HEK293 (cell line): ENCODE data around the gene NANOGP8.

Source experiments
- CTCF ChIA-PET: fragments of 350-600 bp; formaldehyde crosslinking; extraction: SDS; loops from one replicate; lab custom pipeline; 2021; ENCODE audit warnings: antibody characterized with exemption; lab: Yijun Ruan, JAX
- POLR2A ChIA-PET: fragments of 300-600 bp; formaldehyde crosslinking; extraction: SDS; loops from one replicate; lab custom pipeline; 2020; ENCODE audit warnings: antibody characterized with exemption, inconsistent platforms; lab: Yijun Ruan, JAX
- H3K27ac ChIP-seq: fragments of 200-500 bp; sonication (Bioruptor generic); 2 replicates; pipeline ENCODE4 v1.5.1; 2014; ENCODE audit warnings: low read depth, low read length, control low read depth, inconsistent platforms; ENCODE audit errors: extremely low read depth
- H3K36me3 ChIP-seq, 2 experiments: fragments of 200-500 bp in 1 of 2; sonication (Bioruptor generic) in 1 of 2; 1 replicate in 1 of 2; 2 replicates in 1 of 2; pipeline ENCODE4 v1.5.1; 2014 to 2017; ENCODE audit warnings: inconsistent platforms in 2 of 2, low read length in 2 of 2; ENCODE audit not compliant: control insufficient read depth in 2 of 2, insufficient read depth in 1 of 2
- H3K4me1 ChIP-seq: fragments of 200-500 bp; sonication (Bioruptor generic); 2 replicates; pipeline ENCODE4 v1.5.1; 2014; ENCODE audit warnings: mild to moderate bottlenecking, low read length, inconsistent platforms; ENCODE audit not compliant: control insufficient read depth, insufficient read depth
- H3K4me3 ChIP-seq: 2 replicates; pipeline ENCODE4 v1.5.1; 2011; ENCODE audit warnings: low read depth, mild to moderate bottlenecking, control low read depth, low read length, moderate library complexity
- H3K9me3 ChIP-seq: fragments of 200-500 bp; sonication (Bioruptor generic); 2 replicates; pipeline ENCODE4 v1.5.1; 2014; ENCODE audit warnings: low read depth, low read length, inconsistent platforms; ENCODE audit not compliant: control insufficient read depth, insufficient read depth
- BCL11B ChIP-seq: fragments of 450-650 bp; formaldehyde crosslinking; IDR thresholded peaks from 2 replicates; pipeline ENCODE4 v1.5.1; 2016; ENCODE audit warnings: low read depth, missing biosample characterization, missing genetic modification characterization
- KLF9 ChIP-seq: fragments of 450-650 bp; formaldehyde crosslinking; IDR thresholded peaks from 2 replicates; pipeline ENCODE4 v1.5.1; 2016; ENCODE audit warnings: missing biosample characterization, missing genetic modification characterization, low read depth
- PRDM4 ChIP-seq: fragments of 450-650 bp; formaldehyde crosslinking; IDR thresholded peaks from 2 replicates; pipeline ENCODE4 v1.5.1; 2017; ENCODE audit warnings: missing biosample characterization, missing genetic modification characterization
- PRDM6 ChIP-seq: fragments of 450-650 bp; formaldehyde crosslinking; IDR thresholded peaks from 2 replicates; pipeline ENCODE4 v1.5.1; 2017; ENCODE audit warnings: missing biosample characterization, missing genetic modification characterization
- TSHZ1 ChIP-seq: fragments of 450-650 bp; formaldehyde crosslinking; IDR thresholded peaks from 2 replicates; pipeline ENCODE4 v1.5.1; 2016; ENCODE audit warnings: missing biosample characterization, missing genetic modification characterization, borderline replicate concordance
- WT1 ChIP-seq: fragments of 450-650 bp; formaldehyde crosslinking; IDR thresholded peaks from 2 replicates; pipeline ENCODE4 v1.5.1; 2016; ENCODE audit warnings: missing biosample characterization, missing genetic modification characterization
- ZBTB48 ChIP-seq: fragments of 450-650 bp; formaldehyde crosslinking; IDR thresholded peaks from 2 replicates; pipeline ENCODE4 v1.5.1; 2016; ENCODE audit warnings: missing biosample characterization, missing genetic modification characterization
- ZNF121 ChIP-seq: fragments of 450-650 bp; formaldehyde crosslinking; IDR thresholded peaks from 2 replicates; pipeline ENCODE4 v1.5.1; 2016; ENCODE audit warnings: missing biosample characterization, missing genetic modification characterization
- ZNF138 ChIP-seq: fragments of 450-650 bp; formaldehyde crosslinking; IDR thresholded peaks from 2 replicates; pipeline ENCODE4 v1.5.1; 2016; ENCODE audit warnings: missing biosample characterization, missing genetic modification characterization, borderline replicate concordance
- ZNF148 ChIP-seq: fragments of 450-650 bp; formaldehyde crosslinking; IDR thresholded peaks from 2 replicates; pipeline ENCODE4 v1.5.0; 2017; ENCODE audit warnings: missing biosample characterization, missing genetic modification characterization, borderline replicate concordance
- ZNF18 ChIP-seq: fragments of 450-650 bp; formaldehyde crosslinking; IDR thresholded peaks from 2 replicates; pipeline ENCODE4 v1.5.1; 2016; ENCODE audit warnings: missing biosample characterization, missing genetic modification characterization
- ZNF449 ChIP-seq: fragments of 450-650 bp; formaldehyde crosslinking; IDR thresholded peaks from 2 replicates; pipeline ENCODE4 v1.5.1; 2017; ENCODE audit warnings: missing biosample characterization, mild to moderate bottlenecking, missing genetic modification characterization, moderate library complexity
- ZNF529 ChIP-seq: fragments of 450-650 bp; formaldehyde crosslinking; IDR thresholded peaks from 2 replicates; pipeline ENCODE4 v1.5.1; 2017; ENCODE audit warnings: missing genetic modification characterization, missing biosample characterization; ENCODE audit not compliant: insufficient replicate concordance
- ZNF560 ChIP-seq: fragments of 450-650 bp; formaldehyde crosslinking; IDR thresholded peaks from 2 replicates; pipeline ENCODE4 v1.5.1; 2017; ENCODE audit warnings: missing biosample characterization, missing genetic modification characterization, borderline replicate concordance
- ZNF623 ChIP-seq: fragments of 450-650 bp; formaldehyde crosslinking; IDR thresholded peaks from 2 replicates; pipeline ENCODE4 v1.5.1; 2016; ENCODE audit warnings: missing biosample characterization, missing genetic modification characterization
- ZNF660 ChIP-seq: fragments of 450-650 bp; IDR thresholded peaks from 2 replicates; pipeline ENCODE4 v1.5.1; 2018; ENCODE audit warnings: missing biosample characterization, mild to moderate bottlenecking, missing genetic modification characterization
- ZNF664 ChIP-seq: fragments of 450-650 bp; formaldehyde crosslinking; IDR thresholded peaks from 2 replicates; pipeline ENCODE4 v1.5.1; 2016; ENCODE audit warnings: missing biosample characterization, missing genetic modification characterization
- ZNF701 ChIP-seq: fragments of 450-650 bp; formaldehyde crosslinking; IDR thresholded peaks from 2 replicates; pipeline ENCODE4 v1.5.1; 2016; ENCODE audit warnings: missing biosample characterization, missing genetic modification characterization
- ZNF776 ChIP-seq: fragments of 450-650 bp; formaldehyde crosslinking; IDR thresholded peaks from 2 replicates; pipeline ENCODE4 v1.5.0; 2017; ENCODE audit warnings: missing biosample characterization, missing genetic modification characterization, borderline replicate concordance

The NANOGP8 gene

GRCh38 chr15:35092846-35093245 is 7.8 kb upstream of the NANOGP8 start:
- TF ChIP-seq PRDM4 (tag by site-specific recombination), result no peak
- no peak for TF ChIP-seq KLF9 (tag by site-specific recombination)
- no peak for TF ChIP-seq ZNF623 (tag by site-specific recombination)
- no peak for TF ChIP-seq ZNF660 (tag by site-specific recombination)
- TF ChIP-seq WT1 (tag by site-specific recombination), result no peak
- TF ChIP-seq TSHZ1 (tag by site-specific recombination), result no peak
- TF ChIP-seq ZNF138 (tag by site-specific recombination), result no peak
- TF ChIP-seq ZNF529, result no peak
- TF ChIP-seq ZNF449 (tag by site-specific recombination), result no peak
- no peak for TF ChIP-seq ZNF18 (tag by site-specific recombination)
- no peaks in the 10 kb centered on the region for H3K4me1 ChIP-seq
- no peaks in the 10 kb centered on the region for H3K36me3 ChIP-seq
- no peak overlapping the region for H3K4me3 ChIP-seq
- ChIA-PET CTCF (no interaction called here), POLR2A (no interaction called here)
- no peak overlapping the region for H3K27ac ChIP-seq
- H3K9me3 ChIP-seq, result no peaks in the 10 kb centered on the region

GRCh38 chr15:35092311-35092710 is 7.2 kb upstream of the NANOGP8 start:
- H3K9me3 ChIP-seq, result no peaks in the 10 kb centered on the region
- H3K27ac ChIP-seq, result no peak overlapping the region
- no peak for TF ChIP-seq ZNF560 (tag by site-specific recombination)
- TF ChIP-seq ZNF121 (tag by site-specific recombination), result no peak
- TF ChIP-seq BCL11B, result no peak
- TF ChIP-seq ZNF701, result no peak
- no peak for TF ChIP-seq PRDM6 (tag by site-specific recombination)
- no peak for TF ChIP-seq ZNF664 (tag by site-specific recombination)
- no peak for TF ChIP-seq ZNF776
- no peak for TF ChIP-seq ZBTB48 (tag by site-specific recombination)
- no peak for TF ChIP-seq ZNF148 (tag by site-specific recombination)
- TF ChIP-seq, all 188 proteins: peak for 0
- no peaks in the 10 kb centered on the region for H3K4me1 ChIP-seq
- no peaks in the 10 kb centered on the region for H3K36me3 ChIP-seq
- no peak overlapping the region for H3K4me3 ChIP-seq
- ChIA-PET CTCF (no interaction called here), POLR2A (no interaction called here)
